Vagina (tissue), 2 donors: ENCODE data around the gene SLC38A2.

Source experiments
- POLR2A ChIP-seq, 2 donors: fragments of 450-650 bp; IDR thresholded peaks; one replicate each; pipeline ENCODE4 v1.6.1; 2017; ENCODE audit warnings: antibody characterized with exemption in 2 of 2, mild to moderate bottlenecking in 2 of 2, moderate library complexity in 2 of 2
- POLR2AphosphoS5 ChIP-seq, 2 donors: sonication (generic); formaldehyde crosslinking; IDR thresholded peaks; one replicate each; pipeline ENCODE4 v1.9.0; 2017; ENCODE audit warnings: antibody characterized with exemption in 2 of 2, mild to moderate bottlenecking in 2 of 2, low read depth in 1 of 2; ENCODE audit not compliant: insufficient read depth in 1 of 2
- TF ChIP-seq, protein P1 (sequence below), 3 experiments: fragments of 450-650 bp in 2 of 3; fragments of 200-600 bp in 1 of 3; sonication (generic) in 1 of 3; IDR thresholded peaks; one replicate each; pipeline ENCODE4 v1.5.1; 2017 to 2019; ENCODE audit warnings: antibody characterized with exemption in 3 of 3, mild to moderate bottlenecking in 2 of 3, moderate library complexity in 2 of 3

DNA sequence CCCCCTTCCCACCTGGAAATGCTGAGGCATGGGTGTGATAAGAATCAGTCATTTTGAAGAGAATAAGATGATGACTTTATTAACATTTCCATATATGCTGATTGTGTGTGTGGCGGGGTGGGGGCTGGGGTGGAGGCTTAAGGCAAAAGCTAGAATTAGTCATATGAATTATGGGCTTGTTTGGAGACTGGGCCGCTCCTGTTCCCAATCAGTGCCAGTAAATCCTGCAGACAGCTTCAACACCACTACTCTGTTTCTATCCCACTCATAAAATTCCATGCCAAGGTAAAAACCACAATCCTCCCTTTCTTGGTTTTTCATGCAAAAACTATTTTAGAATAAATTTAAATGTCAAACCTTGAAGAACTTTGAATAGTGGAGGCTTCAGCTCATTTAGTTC lies 29.9 kb upstream of the SLC38A2 start:
- TF ChIP-seq, protein P1, sequence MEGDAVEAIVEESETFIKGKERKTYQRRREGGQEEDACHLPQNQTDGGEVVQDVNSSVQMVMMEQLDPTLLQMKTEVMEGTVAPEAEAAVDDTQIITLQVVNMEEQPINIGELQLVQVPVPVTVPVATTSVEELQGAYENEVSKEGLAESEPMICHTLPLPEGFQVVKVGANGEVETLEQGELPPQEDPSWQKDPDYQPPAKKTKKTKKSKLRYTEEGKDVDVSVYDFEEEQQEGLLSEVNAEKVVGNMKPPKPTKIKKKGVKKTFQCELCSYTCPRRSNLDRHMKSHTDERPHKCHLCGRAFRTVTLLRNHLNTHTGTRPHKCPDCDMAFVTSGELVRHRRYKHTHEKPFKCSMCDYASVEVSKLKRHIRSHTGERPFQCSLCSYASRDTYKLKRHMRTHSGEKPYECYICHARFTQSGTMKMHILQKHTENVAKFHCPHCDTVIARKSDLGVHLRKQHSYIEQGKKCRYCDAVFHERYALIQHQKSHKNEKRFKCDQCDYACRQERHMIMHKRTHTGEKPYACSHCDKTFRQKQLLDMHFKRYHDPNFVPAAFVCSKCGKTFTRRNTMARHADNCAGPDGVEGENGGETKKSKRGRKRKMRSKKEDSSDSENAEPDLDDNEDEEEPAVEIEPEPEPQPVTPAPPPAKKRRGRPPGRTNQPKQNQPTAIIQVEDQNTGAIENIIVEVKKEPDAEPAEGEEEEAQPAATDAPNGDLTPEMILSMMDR (IDR thresholded peaks at IDR 0.05), result no peak
- TF ChIP-seq POLR2A (IDR thresholded peaks at IDR 0.05), result no peak
- peak; percentile 26 to 53 for TF ChIP-seq POLR2AphosphoS5 (IDR thresholded peaks at IDR 0.05; ENCODE audit: insufficient read depth in 1 of 2, low read depth in 1 of 2)
